Neural cell (in vitro differentiated cells): ENCODE results near the gene GBP5. TPM values are rescaled to one million over a fixed set of nuclear protein-coding genes. Genes with fewer than 3 reads are reported as not detected.
"Not testable (repeated sequence)": the region's sequence is repeated elsewhere in the genome, so short reads cannot be mapped to it uniquely, and the experiment has no call there.

ENCODE experiments used
- H2AFZ ChIP-seq: fragments of 200-600, 300-800 bp; sonication (generic), shearing (Covaris generic); 2 replicates; pipeline ENCODE4 v1.6.0; 2014; ENCODE audit warnings: low read depth, mild to moderate bottlenecking, antibody characterized with exemption, low read length, moderate library complexity
- H3F3A ChIP-seq: fragments of 200-600 bp; shearing (Covaris generic); 2 replicates; pipeline ENCODE4 v1.6.1; 2016; ENCODE audit warnings: mild to moderate bottlenecking, moderate library complexity, mixed read lengths, antibody characterized with exemption, low read length; ENCODE audit not compliant: insufficient read depth, poor library complexity, severe bottlenecking
- H3K27ac ChIP-seq: fragments of 200-600, 300-800 bp; sonication (generic), shearing (Covaris generic); 2 replicates; pipeline ENCODE4 v1.5.1; 2014; ENCODE audit warnings: mild to moderate bottlenecking, low read length, moderate library complexity
- H3K27me3 ChIP-seq: fragments of 300-800, 200-600 bp; sonication (generic), shearing (Covaris generic); 2 replicates; pipeline ENCODE4 v1.6.0; 2014; ENCODE audit warnings: mild to moderate bottlenecking, low read depth, low read length, moderate library complexity; ENCODE audit not compliant: insufficient read depth
- H3K36me3 ChIP-seq: fragments of 300-800, 200-600 bp; sonication (generic), shearing (Covaris generic); 2 replicates; pipeline ENCODE4 v1.5.1; 2014; ENCODE audit warnings: mild to moderate bottlenecking, antibody characterized with exemption, low read length, moderate library complexity; ENCODE audit not compliant: insufficient read depth
- H3K4me2 ChIP-seq: fragments of 300-800, 200-600 bp; sonication (generic), shearing (Covaris generic); 2 replicates; pipeline ENCODE4 v1.6.0; 2014; ENCODE audit warnings: mild to moderate bottlenecking, low read length
- H3K4me3 ChIP-seq: fragments of 300-800, 200-600 bp; sonication (generic), shearing (Covaris generic); 2 replicates; pipeline ENCODE4 v1.5.1; 2014; ENCODE audit warnings: mild to moderate bottlenecking, low read length, moderate library complexity
- H3K79me2 ChIP-seq: fragments of 200-600 bp; shearing (Covaris generic); replicated peaks from 2 replicates; pipeline ENCODE4 v1.6.0; 2014; ENCODE audit warnings: mild to moderate bottlenecking, low read length, moderate library complexity; ENCODE audit not compliant: insufficient read depth
- H3K9ac ChIP-seq: fragments of 300-800, 200-600 bp; sonication (generic), shearing (Covaris generic); 2 replicates; pipeline ENCODE4 v1.6.1; 2016; ENCODE audit warnings: mild to moderate bottlenecking, low read length, mixed read lengths
- H3K9me2 ChIP-seq: fragments of 200-600 bp; shearing (Covaris generic); 2 replicates; pipeline ENCODE4 v1.6.1; 2016; ENCODE audit warnings: mild to moderate bottlenecking, low read length, mixed read lengths; ENCODE audit not compliant: insufficient read depth
- H3K9me3 ChIP-seq: fragments of 200-600, 300-800 bp; sonication (generic), shearing (Covaris generic); 2 replicates; pipeline ENCODE4 v1.6.1; 2016; ENCODE audit warnings: mild to moderate bottlenecking, mixed run types, low read length, moderate library complexity, mixed read lengths
- H4K20me1 ChIP-seq: fragments of 200-600 bp; shearing (Covaris generic); 2 replicates; pipeline ENCODE4 v1.6.1; 2016; ENCODE audit warnings: mild to moderate bottlenecking, mixed run types; ENCODE audit not compliant: insufficient read depth
- CTCF ChIP-seq: fragments of 450-650 bp; IDR thresholded peaks from 2 replicates; pipeline ENCODE4 v1.5.1; 2014; ENCODE audit warnings: antibody characterized with exemption, mild to moderate bottlenecking, moderate library complexity; ENCODE audit not compliant: poor library complexity, severe bottlenecking
- EP300 ChIP-seq: fragments of 450-650 bp; conservative IDR thresholded peaks from 2 replicates; pipeline ENCODE4 v1.6.1; 2014; ENCODE audit warnings: antibody characterized with exemption, mild to moderate bottlenecking, moderate library complexity; ENCODE audit not compliant: poor library complexity, severe bottlenecking
- POLR2AphosphoS5 ChIP-seq: IDR thresholded peaks from 2 replicates; pipeline ENCODE4 v1.6.1; 2012
- RAD21 ChIP-seq: fragments of 450-650 bp; conservative IDR thresholded peaks from 2 replicates; pipeline ENCODE4 v1.6.1; 2014; ENCODE audit warnings: antibody characterized with exemption, mild to moderate bottlenecking, moderate library complexity
- SMC3 ChIP-seq: fragments of 450-650 bp; conservative IDR thresholded peaks from 2 replicates; pipeline ENCODE4 v1.6.1; 2014; ENCODE audit warnings: antibody characterized with exemption, mild to moderate bottlenecking, moderate library complexity; ENCODE audit not compliant: poor library complexity
- TAF1 ChIP-seq: IDR thresholded peaks from 2 replicates; pipeline ENCODE4 v1.6.1; 2012; ENCODE audit warnings: low read depth
- polyA plus RNA-seq: library from polyadenylated mRNA; depleted of rRNA; stranded (reverse); fragments of >200 nt; gene quantifications from 2 replicates; pipeline ENCODE4 v1.2.3, GENCODE V29; 2014
- TF ChIP-seq, protein P1 (sequence below): IDR thresholded peaks from 2 replicates; pipeline ENCODE4 v1.6.1; 2012; ENCODE audit warnings: borderline replicate concordance

Gene GBP5
- polyA plus RNA-seq, 1 donor from 2014 or later = not detected

DNA sequence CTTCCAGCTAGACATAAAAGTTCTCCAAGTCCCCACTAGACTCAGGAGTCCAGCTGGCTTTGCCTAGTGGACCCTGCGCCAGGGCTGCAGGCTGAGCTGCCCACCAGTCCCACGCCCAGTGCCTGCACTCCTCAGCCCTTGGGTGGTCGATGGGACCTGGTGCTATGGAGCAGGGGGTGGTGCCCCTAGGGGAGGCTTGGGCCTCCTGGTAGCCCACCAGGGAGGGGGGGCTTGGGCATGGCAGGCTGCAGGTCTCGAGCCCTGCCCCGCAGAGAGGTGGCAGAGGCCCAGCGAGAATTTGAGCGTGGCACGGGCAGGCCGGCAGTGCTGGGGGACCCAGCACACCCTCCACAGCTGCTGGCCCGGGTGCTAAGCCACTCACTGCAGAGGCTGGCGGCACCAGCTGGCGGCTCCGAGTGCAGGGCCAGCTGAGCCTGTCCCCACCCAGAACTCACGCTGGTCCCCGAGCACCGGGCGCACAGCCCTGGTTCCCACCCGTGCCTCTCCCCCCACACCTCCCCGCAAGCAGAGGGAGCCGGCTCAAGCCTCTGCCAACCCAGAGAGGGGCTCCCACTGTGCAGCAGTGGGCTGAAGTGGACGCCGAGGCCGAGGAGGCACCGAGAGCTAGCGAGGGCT, 30.2 kb upstream of the GBP5 start:
- Histone ChIP-seq H3K4me3 (no peak overlapping the region), H3K27me3 (no peaks in the 10 kb centered on the region), H3K9ac (no peak overlapping the region), H3K79me2 (no peaks in the 10 kb centered on the region), H3K27ac (no peak overlapping the region), H3K36me3 (no peaks in the 10 kb centered on the region), H2AFZ (no peak overlapping the region), H3F3A (no peaks in the 10 kb centered on the region), H3K9me3 (no peaks in the 10 kb centered on the region), H3K4me2 (no peak overlapping the region), H3K9me2 (no peaks in the 10 kb centered on the region), H4K20me1 (no peaks in the 10 kb centered on the region)
- TF ChIP-seq EP300 = no peak
- no peak for TF ChIP-seq TAF1
- TF ChIP-seq SMC3 = no peak
- TF ChIP-seq CTCF = no peak
- TF ChIP-seq, protein P1, sequence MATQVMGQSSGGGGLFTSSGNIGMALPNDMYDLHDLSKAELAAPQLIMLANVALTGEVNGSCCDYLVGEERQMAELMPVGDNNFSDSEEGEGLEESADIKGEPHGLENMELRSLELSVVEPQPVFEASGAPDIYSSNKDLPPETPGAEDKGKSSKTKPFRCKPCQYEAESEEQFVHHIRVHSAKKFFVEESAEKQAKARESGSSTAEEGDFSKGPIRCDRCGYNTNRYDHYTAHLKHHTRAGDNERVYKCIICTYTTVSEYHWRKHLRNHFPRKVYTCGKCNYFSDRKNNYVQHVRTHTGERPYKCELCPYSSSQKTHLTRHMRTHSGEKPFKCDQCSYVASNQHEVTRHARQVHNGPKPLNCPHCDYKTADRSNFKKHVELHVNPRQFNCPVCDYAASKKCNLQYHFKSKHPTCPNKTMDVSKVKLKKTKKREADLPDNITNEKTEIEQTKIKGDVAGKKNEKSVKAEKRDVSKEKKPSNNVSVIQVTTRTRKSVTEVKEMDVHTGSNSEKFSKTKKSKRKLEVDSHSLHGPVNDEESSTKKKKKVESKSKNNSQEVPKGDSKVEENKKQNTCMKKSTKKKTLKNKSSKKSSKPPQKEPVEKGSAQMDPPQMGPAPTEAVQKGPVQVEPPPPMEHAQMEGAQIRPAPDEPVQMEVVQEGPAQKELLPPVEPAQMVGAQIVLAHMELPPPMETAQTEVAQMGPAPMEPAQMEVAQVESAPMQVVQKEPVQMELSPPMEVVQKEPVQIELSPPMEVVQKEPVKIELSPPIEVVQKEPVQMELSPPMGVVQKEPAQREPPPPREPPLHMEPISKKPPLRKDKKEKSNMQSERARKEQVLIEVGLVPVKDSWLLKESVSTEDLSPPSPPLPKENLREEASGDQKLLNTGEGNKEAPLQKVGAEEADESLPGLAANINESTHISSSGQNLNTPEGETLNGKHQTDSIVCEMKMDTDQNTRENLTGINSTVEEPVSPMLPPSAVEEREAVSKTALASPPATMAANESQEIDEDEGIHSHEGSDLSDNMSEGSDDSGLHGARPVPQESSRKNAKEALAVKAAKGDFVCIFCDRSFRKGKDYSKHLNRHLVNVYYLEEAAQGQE = no peak
- no peak for TF ChIP-seq POLR2AphosphoS5
- no peak for TF ChIP-seq RAD21

- H3K27ac ChIP-seq, H2AFZ ChIP-seq, H3K4me2 ChIP-seq, H4K20me1 ChIP-seq, H3K36me3 ChIP-seq, H3K9ac ChIP-seq, H3K9me2 ChIP-seq, H3K9me3 ChIP-seq, H3K79me2 ChIP-seq, H3K4me3 ChIP-seq, H3F3A ChIP-seq, H3K27me3 ChIP-seq: not testable (repeated sequence)
These were observed 27.2 kb upstream of the GBP5 start for GRCh38 chr1:89299739-89300463.

GRCh38 chr1:89298461-89298860, 25.8 kb upstream of the GBP5 start:
- no peak overlapping the region for H3K9ac ChIP-seq
- no peaks in the 10 kb centered on the region for H3K36me3 ChIP-seq
- no peak overlapping the region for H3K27ac ChIP-seq
- TF ChIP-seq EP300 (no peak), CTCF (no peak), SMC3 (no peak)
- H3F3A ChIP-seq = no peaks in the 10 kb centered on the region
- no peaks in the 10 kb centered on the region for H3K27me3 ChIP-seq
- H2AFZ ChIP-seq = no peak overlapping the region
- H4K20me1 ChIP-seq = no peaks in the 10 kb centered on the region
- H3K9me2 ChIP-seq = no peaks in the 10 kb centered on the region
- no peak overlapping the region for H3K4me2 ChIP-seq
- H3K79me2 ChIP-seq = no peaks in the 10 kb centered on the region
- H3K9me3 ChIP-seq = no peaks in the 10 kb centered on the region
- H3K4me3 ChIP-seq = no peak overlapping the region
